ENCODE measurements around the gene TNNT3.

DNA sequence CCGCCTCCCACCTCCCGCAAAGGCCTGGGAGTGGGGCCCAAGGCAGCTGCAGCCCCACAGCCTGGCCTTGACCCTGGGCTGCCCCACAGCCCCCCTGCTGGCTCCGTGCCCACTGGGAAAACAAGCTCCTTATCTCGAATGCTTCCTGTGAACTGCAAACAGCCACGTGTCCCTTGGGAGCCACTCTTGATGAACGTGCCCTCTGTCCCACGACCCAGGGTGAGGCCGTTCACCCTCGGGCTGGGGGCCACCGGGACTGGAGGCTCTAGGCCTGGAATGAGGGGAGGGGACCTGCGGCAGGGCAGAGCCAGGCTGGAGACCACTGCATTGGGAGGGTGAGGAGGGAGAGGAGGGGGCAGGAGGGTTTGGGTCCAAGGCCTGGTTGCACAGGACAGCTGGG, 68.7 kb downstream of the TNNT3 start:
- TF ChIP-seq POLR2A (IDR thresholded peaks at IDR 0.05) = no peak
- TF ChIP-seq, protein P1, sequence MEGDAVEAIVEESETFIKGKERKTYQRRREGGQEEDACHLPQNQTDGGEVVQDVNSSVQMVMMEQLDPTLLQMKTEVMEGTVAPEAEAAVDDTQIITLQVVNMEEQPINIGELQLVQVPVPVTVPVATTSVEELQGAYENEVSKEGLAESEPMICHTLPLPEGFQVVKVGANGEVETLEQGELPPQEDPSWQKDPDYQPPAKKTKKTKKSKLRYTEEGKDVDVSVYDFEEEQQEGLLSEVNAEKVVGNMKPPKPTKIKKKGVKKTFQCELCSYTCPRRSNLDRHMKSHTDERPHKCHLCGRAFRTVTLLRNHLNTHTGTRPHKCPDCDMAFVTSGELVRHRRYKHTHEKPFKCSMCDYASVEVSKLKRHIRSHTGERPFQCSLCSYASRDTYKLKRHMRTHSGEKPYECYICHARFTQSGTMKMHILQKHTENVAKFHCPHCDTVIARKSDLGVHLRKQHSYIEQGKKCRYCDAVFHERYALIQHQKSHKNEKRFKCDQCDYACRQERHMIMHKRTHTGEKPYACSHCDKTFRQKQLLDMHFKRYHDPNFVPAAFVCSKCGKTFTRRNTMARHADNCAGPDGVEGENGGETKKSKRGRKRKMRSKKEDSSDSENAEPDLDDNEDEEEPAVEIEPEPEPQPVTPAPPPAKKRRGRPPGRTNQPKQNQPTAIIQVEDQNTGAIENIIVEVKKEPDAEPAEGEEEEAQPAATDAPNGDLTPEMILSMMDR (IDR thresholded peaks at IDR 0.05) = no peak

Measured in heart left ventricle (tissue), 13 donors.